Sigmoid colon (tissue), 4 donors: Measurements from ENCODE around the gene VAMP8.

Experiments
- CTCF ChIP-seq, 4 experiments: fragments of 450-650 bp in 3 of 4; fragments of 200-600 bp in 1 of 4; IDR thresholded peaks; one replicate each; pipeline ENCODE4 v1.5.1; 2016 to 2019; ENCODE audit warnings: antibody characterized with exemption in 4 of 4, mild to moderate bottlenecking in 3 of 4, moderate library complexity in 2 of 4
- POLR2AphosphoS5 ChIP-seq, 4 donors: sonication (generic); formaldehyde crosslinking; IDR thresholded peaks; one replicate each; pipeline ENCODE4 v1.6.1; 2017; ENCODE audit warnings: antibody characterized with exemption in 4 of 4

GRCh38 chr2:85548608-85548900, 28.8 kb upstream of the VAMP8 start:
- TF ChIP-seq CTCF (IDR thresholded peaks at IDR 0.05): no peak
- no peak for TF ChIP-seq POLR2AphosphoS5 (IDR thresholded peaks at IDR 0.05)
